Measurements from ENCODE around the gene RNF114.

Gene RNF114

GRCh38 chr20:49910340-49910706 is 25.9 kb upstream of the RNF114 start:
- no peak for TF ChIP-seq CTCF (IDR thresholded peaks at IDR 0.05; ENCODE audit: borderline replicate concordance, control extremely low read depth, extremely low read depth, insufficient read depth, missing control alignments)
- DNase-seq (ENCODE audit: low spot score) = no peak
- in situ Hi-C loops (cut with MboI; ENCODE audit: low sequenced_read_pairs, unreplicated experiment) = no loop called here

- in situ Hi-C loops (cut with MboI; ENCODE audit: low sequenced_read_pairs, unreplicated experiment) = no loop called here
- no peak for TF ChIP-seq CTCF (IDR thresholded peaks at IDR 0.05; ENCODE audit: borderline replicate concordance, control extremely low read depth, extremely low read depth, insufficient read depth, missing control alignments)
- no peak for DNase-seq (ENCODE audit: low spot score)
Observed at GRCh38 chr20:49913399-49914047, 22.7 kb upstream of the RNF114 start.

DNA sequence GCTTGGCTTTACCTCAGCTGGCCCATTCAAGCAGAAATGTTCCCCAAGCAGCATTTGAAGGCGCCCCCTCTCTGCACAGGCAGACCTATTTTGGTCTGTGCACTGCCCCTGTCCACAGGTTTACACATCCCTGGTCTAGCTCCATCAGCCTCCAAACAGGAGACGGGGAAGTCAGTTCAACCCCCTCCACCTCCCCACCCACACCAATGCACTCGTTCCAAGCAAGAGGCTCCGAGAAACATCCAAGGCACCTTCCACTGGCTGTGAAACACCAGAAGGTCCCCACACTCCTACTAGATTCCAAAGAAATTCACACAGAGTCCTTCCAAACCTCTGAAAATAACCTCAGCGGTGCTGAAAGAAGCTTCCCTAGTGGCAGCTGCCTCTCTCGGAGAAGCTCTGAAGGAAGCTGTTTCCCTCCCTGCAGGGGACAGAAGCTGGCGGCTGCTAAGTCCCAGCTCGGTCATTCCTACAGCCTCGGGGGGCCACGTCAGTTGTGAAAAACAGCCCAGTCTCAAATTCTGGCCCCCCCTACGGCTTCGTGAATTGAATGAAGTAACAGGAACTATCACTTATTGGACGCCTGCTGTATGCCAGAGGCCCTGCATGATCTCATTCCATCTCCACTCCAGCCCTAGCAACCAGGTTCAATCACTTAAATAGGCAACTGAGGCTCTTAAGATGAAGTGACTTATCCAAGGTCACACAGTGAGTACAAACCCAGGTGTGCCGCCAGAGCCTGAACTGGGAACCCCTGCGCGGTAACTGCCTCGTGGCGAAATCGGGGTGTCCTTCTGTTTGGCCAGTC is 21.7 kb upstream of the RNF114 start:
- DNase-seq (ENCODE audit: low spot score) = peak; percentile 36
- in situ Hi-C loops (cut with MboI; ENCODE audit: low sequenced_read_pairs, unreplicated experiment) = no loop called here
- TF ChIP-seq CTCF (IDR thresholded peaks at IDR 0.05; ENCODE audit: borderline replicate concordance, control extremely low read depth, extremely low read depth, insufficient read depth, missing control alignments) = no peak

- in situ Hi-C loops (cut with MboI; ENCODE audit: low sequenced_read_pairs, unreplicated experiment) = no loop called here
- no peak for TF ChIP-seq CTCF (IDR thresholded peaks at IDR 0.05; ENCODE audit: borderline replicate concordance, control extremely low read depth, extremely low read depth, insufficient read depth, missing control alignments)
- DNase-seq (ENCODE audit: low spot score) = no peak
Observed at GRCh38 chr20:49915118-49915379, 21.1 kb upstream of the RNF114 start.

DNA sequence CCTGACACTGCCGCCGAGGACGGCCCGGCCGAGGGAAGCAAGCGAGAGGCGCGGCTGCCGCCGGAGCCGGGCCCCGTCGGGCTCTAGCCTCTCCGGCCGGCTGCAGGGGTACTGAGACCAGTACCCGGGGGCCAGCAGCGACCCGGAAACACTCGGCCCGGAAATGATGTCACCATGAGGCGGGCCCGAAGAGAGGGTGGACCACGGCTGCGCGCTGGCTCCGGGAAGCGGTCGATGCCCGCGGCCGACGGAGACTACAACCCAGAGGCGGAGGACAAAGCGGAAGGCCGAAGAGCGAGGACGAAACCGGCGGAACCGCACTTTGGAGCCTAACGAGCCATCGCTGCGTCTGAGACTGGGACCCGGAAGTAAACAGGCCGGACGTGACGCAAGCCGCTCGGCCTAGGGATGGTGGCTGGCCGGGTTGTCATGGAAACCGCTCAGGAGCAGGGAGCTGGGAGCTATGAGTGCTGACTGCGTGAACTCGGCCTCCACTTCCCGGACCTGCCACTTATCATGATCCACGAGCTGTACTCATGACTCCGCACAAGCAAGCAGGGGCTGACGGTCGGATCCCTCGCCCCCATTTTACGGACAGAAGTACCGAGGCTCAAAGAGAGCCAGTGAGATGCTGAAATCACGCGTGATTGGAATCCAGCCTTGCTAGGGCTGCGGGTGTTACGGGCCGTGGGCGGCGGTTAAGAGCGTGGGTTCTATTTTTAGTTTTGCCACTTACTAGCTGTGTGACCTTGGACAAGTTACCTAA is 20.6 kb upstream of the RNF114 start, which contains the start of gene SPATA2:
Gene SPATA2 (minus strand): TSS at position 150 of the 766 bp plus-strand sequence. CDS start 7,039 bp downstream, outside the sequence.
- in situ Hi-C loops (cut with MboI; ENCODE audit: low sequenced_read_pairs, unreplicated experiment) = no loop called here
- DNase-seq (ENCODE audit: low spot score) = peak; percentile 95
- TF ChIP-seq CTCF (IDR thresholded peaks at IDR 0.05; ENCODE audit: borderline replicate concordance, control extremely low read depth, extremely low read depth, insufficient read depth, missing control alignments) = no peak

DNA sequence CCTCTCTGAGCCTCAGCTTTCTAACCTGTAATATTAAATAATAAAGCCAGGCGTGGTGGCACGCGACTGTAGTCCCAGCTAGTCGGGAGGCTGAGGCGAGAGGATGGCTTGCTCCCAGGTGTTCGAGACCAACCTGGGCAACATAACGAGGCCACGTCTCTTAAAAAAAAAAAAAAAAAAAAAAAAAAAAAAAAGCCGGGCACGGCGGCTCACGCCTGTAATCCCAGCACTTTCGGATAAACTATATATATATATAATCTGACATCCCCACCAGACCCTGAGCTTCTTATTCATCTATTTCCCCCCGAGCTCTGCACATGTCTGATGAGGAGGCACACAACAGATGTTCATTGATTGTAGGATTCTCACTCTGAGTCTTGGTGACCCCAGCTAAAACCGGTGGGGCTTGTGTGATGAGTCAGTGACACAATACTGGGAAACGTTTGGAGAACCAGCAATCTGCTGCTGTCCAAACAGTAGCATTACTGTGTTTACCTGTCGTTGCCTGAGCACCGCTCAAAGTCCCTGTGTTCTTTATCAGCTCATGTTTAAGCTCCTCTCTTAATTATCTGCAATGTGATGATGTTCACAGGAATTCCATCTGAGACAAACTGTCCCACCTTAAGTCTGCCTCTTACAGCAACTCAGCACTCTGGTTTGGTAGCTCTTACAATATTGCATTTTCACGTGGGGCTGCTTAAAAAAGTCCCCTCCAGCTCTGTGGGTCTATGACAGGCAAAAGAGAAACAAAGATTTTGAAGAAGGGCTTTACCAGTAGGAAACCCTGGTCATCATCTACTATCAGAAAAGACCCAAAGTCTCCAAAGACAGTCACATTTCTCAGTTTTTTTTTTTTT is 19.8 kb upstream of the RNF114 start:
- in situ Hi-C loops (cut with MboI; ENCODE audit: low sequenced_read_pairs, unreplicated experiment) = no loop called here
- DNase-seq (ENCODE audit: low spot score) = peak; percentile 69

More for the DNA sequence above, 19.8 kb upstream of the RNF114 start:
- no peak for TF ChIP-seq CTCF (IDR thresholded peaks at IDR 0.05; ENCODE audit: borderline replicate concordance, control extremely low read depth, extremely low read depth, insufficient read depth, missing control alignments)

All from GM13976 (cell line).